ENCODE measurements around the gene PCNX3.

DNA sequence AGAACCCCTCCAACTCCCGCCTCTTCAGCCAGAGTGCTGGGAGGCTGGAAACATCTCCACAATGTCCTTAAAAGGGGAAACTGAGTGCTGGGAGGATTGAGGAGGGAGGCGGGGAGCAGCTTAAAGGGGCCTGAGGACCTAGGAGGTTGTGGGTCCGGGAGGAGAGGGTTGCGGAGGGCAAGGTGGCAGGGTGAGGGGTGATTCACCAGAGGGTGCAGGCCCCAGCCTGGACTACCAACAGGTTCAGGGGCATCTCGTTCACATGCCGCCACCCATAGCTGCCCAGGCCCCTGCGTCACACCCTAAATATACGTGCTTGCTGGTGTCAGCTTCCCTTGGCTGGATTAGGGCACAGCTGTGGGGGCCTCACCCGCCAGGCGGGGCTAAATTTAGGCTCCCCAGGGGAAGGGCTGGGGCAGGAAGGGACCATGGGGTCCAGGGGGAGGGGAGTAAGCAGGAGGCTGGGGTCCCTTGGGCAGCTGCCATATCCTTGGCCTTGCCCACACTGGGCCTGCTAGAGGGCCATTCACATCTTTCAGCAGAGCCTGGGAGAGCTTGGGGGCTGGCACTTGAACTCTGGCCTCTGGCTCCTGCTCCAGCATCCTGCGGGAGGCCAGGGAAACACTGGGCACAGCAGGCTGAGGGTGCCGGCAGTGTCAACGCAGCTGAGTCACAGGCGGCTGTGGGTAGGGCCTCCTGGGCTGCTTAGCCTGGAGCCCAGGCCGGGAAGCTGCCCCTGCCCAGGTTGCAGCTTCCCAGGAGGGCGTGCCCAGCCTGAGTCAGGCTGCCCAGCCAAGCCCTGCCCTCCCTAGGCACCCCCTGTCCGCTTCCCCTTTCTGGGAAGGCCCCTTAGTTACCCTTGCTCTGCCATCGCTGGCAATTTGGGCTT is 38.5 kb upstream of the PCNX3 start:
- TF ChIP-seq, protein P1, sequence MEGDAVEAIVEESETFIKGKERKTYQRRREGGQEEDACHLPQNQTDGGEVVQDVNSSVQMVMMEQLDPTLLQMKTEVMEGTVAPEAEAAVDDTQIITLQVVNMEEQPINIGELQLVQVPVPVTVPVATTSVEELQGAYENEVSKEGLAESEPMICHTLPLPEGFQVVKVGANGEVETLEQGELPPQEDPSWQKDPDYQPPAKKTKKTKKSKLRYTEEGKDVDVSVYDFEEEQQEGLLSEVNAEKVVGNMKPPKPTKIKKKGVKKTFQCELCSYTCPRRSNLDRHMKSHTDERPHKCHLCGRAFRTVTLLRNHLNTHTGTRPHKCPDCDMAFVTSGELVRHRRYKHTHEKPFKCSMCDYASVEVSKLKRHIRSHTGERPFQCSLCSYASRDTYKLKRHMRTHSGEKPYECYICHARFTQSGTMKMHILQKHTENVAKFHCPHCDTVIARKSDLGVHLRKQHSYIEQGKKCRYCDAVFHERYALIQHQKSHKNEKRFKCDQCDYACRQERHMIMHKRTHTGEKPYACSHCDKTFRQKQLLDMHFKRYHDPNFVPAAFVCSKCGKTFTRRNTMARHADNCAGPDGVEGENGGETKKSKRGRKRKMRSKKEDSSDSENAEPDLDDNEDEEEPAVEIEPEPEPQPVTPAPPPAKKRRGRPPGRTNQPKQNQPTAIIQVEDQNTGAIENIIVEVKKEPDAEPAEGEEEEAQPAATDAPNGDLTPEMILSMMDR (conservative IDR thresholded peaks at IDR 0.05; ENCODE audit: low read length) = no peak
- no peak for TF ChIP-seq EZH2phosphoT487 (IDR thresholded peaks at IDR 0.05; ENCODE audit: borderline replicate concordance)
